ENCODE measurements around the gene RBM12.
"Not testable (repeated sequence)": the region's sequence is repeated elsewhere in the genome, so short reads cannot be mapped to it uniquely, and the experiment has no call there.

Gene RBM12

GRCh38 chr20:35664466-35665206 is at the start of gene RBM12, which contains the start of gene CPNE1:
Gene RBM12 (minus strand): TSS chr20:35664900. CDS start chr20:35655322, 9,578 bp downstream.
Gene CPNE1 (minus strand): TSS chr20:35664900. CDS start chr20:35632923, 31,977 bp downstream.
- POLR2A ChIA-PET = interaction anchor here (0.8 to 4.2 kb wide), 13 partner anchors 10 to 289 kb away, joined by 3 to 44 read pairs (median 7); partner anchors contain the start of genes NFS1, RBM39, ROMO1 and SCAND1
- DNase-seq (ENCODE audit: extremely low spot score) = peak; percentile 97
- peak; percentile 93 for TF ChIP-seq ELF4 (IDR thresholded peaks at IDR 0.05)
- TF ChIP-seq PKNOX1 (IDR thresholded peaks at IDR 0.05) = no peak
- TF ChIP-seq L3MBTL2 (conservative IDR thresholded peaks at IDR 0.05) = peak; percentile 90
- TF ChIP-seq TARDBP (IDR thresholded peaks at IDR 0.05) = no peak
- no peak for TF ChIP-seq ARNT (IDR thresholded peaks at IDR 0.05)
- TF ChIP-seq ZNF384 (IDR thresholded peaks at IDR 0.05) = no peak
- TF ChIP-seq BHLHE40 (IDR thresholded peaks at IDR 0.05; ENCODE audit: borderline replicate concordance) = no peak
- peak; percentile 68 for TF ChIP-seq NFRKB (IDR thresholded peaks at IDR 0.05)
- no peak for TF ChIP-seq HDGF (IDR thresholded peaks at IDR 0.05; ENCODE audit: borderline replicate concordance)
- TF ChIP-seq FOXA1 (IDR thresholded peaks at IDR 0.05) = no peak
- TF ChIP-seq SUZ12 (IDR thresholded peaks at IDR 0.05) = no peak
- no peak for TF ChIP-seq LEF1 (IDR thresholded peaks at IDR 0.05; ENCODE audit: borderline replicate concordance)
- no peak for TF ChIP-seq FOXK2 (IDR thresholded peaks at IDR 0.05)
- TF ChIP-seq CTBP1 (IDR thresholded peaks at IDR 0.05; ENCODE audit: borderline replicate concordance) = no peak
- TF ChIP-seq FOXM1 (IDR thresholded peaks at IDR 0.05; ENCODE audit: borderline replicate concordance) = no peak
- no peak for TF ChIP-seq SP1 (IDR thresholded peaks at IDR 0.05)
- CTCF ChIA-PET = interaction anchor here (1.2 kb wide), 1 partner anchor 46 kb away, joined by 4 read pairs; no protein-coding TSS in a partner anchor

- ChIA-PET POLR2A (interaction anchor here (0.7 kb wide), 1 partner anchor 28 kb away, joined by 3 read pairs; the partner anchor contains the start of gene RBM39), CTCF (no interaction called here)
- TF ChIP-seq CTBP1 (IDR thresholded peaks at IDR 0.05; ENCODE audit: borderline replicate concordance) (no peak), TARDBP (IDR thresholded peaks at IDR 0.05) (no peak), FOXK2 (IDR thresholded peaks at IDR 0.05) (no peak), HDGF (IDR thresholded peaks at IDR 0.05; ENCODE audit: borderline replicate concordance) (no peak), L3MBTL2 (conservative IDR thresholded peaks at IDR 0.05) (no peak), SUZ12 (IDR thresholded peaks at IDR 0.05) (no peak)
- DNase-seq (ENCODE audit: extremely low spot score) = no peak
These were observed 49.4 kb upstream of the RBM12 start for GRCh38 chr20:35714127-35714526.

- POLR2A ChIA-PET = interaction anchor here (1.3 kb wide), 1 partner anchor 29 kb away, joined by 3 read pairs; the partner anchor contains the start of gene RBM39
- CTCF ChIA-PET; DNase-seq (ENCODE audit: extremely low spot score): not testable (repeated sequence)
These were observed 48.4 kb upstream of the RBM12 start for GRCh38 chr20:35713120-35713519.

- no peak for TF ChIP-seq CTBP1 (IDR thresholded peaks at IDR 0.05; ENCODE audit: borderline replicate concordance)
- TF ChIP-seq L3MBTL2 (conservative IDR thresholded peaks at IDR 0.05) = no peak
- TF ChIP-seq BHLHE40 (IDR thresholded peaks at IDR 0.05; ENCODE audit: borderline replicate concordance) = no peak
- TF ChIP-seq ZNF384 (IDR thresholded peaks at IDR 0.05) = no peak
- TF ChIP-seq TARDBP (IDR thresholded peaks at IDR 0.05) = no peak
- no peak for TF ChIP-seq NFRKB (IDR thresholded peaks at IDR 0.05)
- TF ChIP-seq LEF1 (IDR thresholded peaks at IDR 0.05; ENCODE audit: borderline replicate concordance) = no peak
- TF ChIP-seq ELF4 (IDR thresholded peaks at IDR 0.05) = no peak
- TF ChIP-seq SUZ12 (IDR thresholded peaks at IDR 0.05) = no peak
- TF ChIP-seq SP1 (IDR thresholded peaks at IDR 0.05) = no peak
- TF ChIP-seq PKNOX1 (IDR thresholded peaks at IDR 0.05) = no peak
- no peak for TF ChIP-seq FOXA1 (IDR thresholded peaks at IDR 0.05)
- TF ChIP-seq ARNT (IDR thresholded peaks at IDR 0.05) = no peak
- no peak for TF ChIP-seq HDGF (IDR thresholded peaks at IDR 0.05; ENCODE audit: borderline replicate concordance)
- no peak for TF ChIP-seq FOXK2 (IDR thresholded peaks at IDR 0.05)
- TF ChIP-seq FOXM1 (IDR thresholded peaks at IDR 0.05; ENCODE audit: borderline replicate concordance) = no peak
- DNase-seq (ENCODE audit: extremely low spot score) = no peak
- POLR2A ChIA-PET = no interaction called here
- CTCF ChIA-PET = no interaction called here
These were observed 47.0 kb upstream of the RBM12 start for GRCh38 chr20:35711588-35712209.

GRCh38 chr20:35710884-35711587 is 46.3 kb upstream of the RBM12 start:
- ChIA-PET POLR2A (interaction anchor here (1.0 kb wide), 1 partner anchor 31 kb away, joined by 6 read pairs; the partner anchor contains the start of gene RBM39), CTCF (interaction anchor here (0.6 kb wide), 2 partner anchors 11 to 282 kb away, joined by 3 read pairs; partner anchors contain the start of gene ROMO1)
- DNase-seq (ENCODE audit: extremely low spot score) = no peak
- TF ChIP-seq FOXA1 (IDR thresholded peaks at IDR 0.05) (no peak), L3MBTL2 (conservative IDR thresholded peaks at IDR 0.05) (no peak), ELF4 (IDR thresholded peaks at IDR 0.05) (no peak), BHLHE40 (IDR thresholded peaks at IDR 0.05; ENCODE audit: borderline replicate concordance) (no peak), FOXK2 (IDR thresholded peaks at IDR 0.05) (no peak), CTBP1 (IDR thresholded peaks at IDR 0.05; ENCODE audit: borderline replicate concordance) (no peak), LEF1 (IDR thresholded peaks at IDR 0.05; ENCODE audit: borderline replicate concordance) (no peak)

- ChIA-PET CTCF (no interaction called here), POLR2A (interaction anchor here (0.8 kb wide), 1 partner anchor 11 kb away, joined by 3 read pairs; the partner anchor contains the start of genes NFS1 and ROMO1)
- no peak for DNase-seq (ENCODE audit: extremely low spot score)
- TF ChIP-seq ARNT (IDR thresholded peaks at IDR 0.05) (no peak), ZNF384 (IDR thresholded peaks at IDR 0.05) (no peak), CTBP1 (IDR thresholded peaks at IDR 0.05; ENCODE audit: borderline replicate concordance) (no peak), TARDBP (IDR thresholded peaks at IDR 0.05) (no peak), SP1 (IDR thresholded peaks at IDR 0.05) (no peak), HDGF (IDR thresholded peaks at IDR 0.05; ENCODE audit: borderline replicate concordance) (no peak), L3MBTL2 (conservative IDR thresholded peaks at IDR 0.05) (no peak), NFRKB (IDR thresholded peaks at IDR 0.05) (no peak), BHLHE40 (IDR thresholded peaks at IDR 0.05; ENCODE audit: borderline replicate concordance) (no peak), ELF4 (IDR thresholded peaks at IDR 0.05) (no peak), FOXA1 (IDR thresholded peaks at IDR 0.05) (no peak), LEF1 (IDR thresholded peaks at IDR 0.05; ENCODE audit: borderline replicate concordance) (no peak)
These were observed 45.3 kb upstream of the RBM12 start for GRCh38 chr20:35710039-35710438.
